Loucy (cell line): Measurements from ENCODE around the gene UPK3BL1.
"Not testable (repeated sequence)": the region's sequence is repeated elsewhere in the genome, so short reads cannot be mapped to it uniquely, and the experiment has no call there.

ENCODE experiments used
- H2AFZ ChIP-seq: fragments of 200-600 bp; sonication (generic); 2 replicates; pipeline ENCODE4 v1.6.0; 2016; ENCODE audit warnings: antibody characterized with exemption, mild to moderate bottlenecking, low read length, moderate library complexity
- H3F3A ChIP-seq: fragments of 200-600 bp; 2 replicates; pipeline ENCODE4 v1.6.0; 2016; ENCODE audit warnings: antibody characterized with exemption, low read depth, mild to moderate bottlenecking
- H3K27me3 ChIP-seq: fragments of 200-600 bp; sonication (generic); 2 replicates; pipeline ENCODE4 v1.6.1; 2014; ENCODE audit warnings: low read length, mild to moderate bottlenecking; ENCODE audit not compliant: insufficient read depth, poor library complexity, severe bottlenecking
- H3K36me3 ChIP-seq: fragments of 200-600 bp; sonication (generic); 2 replicates; pipeline ENCODE4 v1.6.1; 2016; ENCODE audit warnings: low read length; ENCODE audit not compliant: insufficient read depth
- H3K4me1 ChIP-seq: fragments of 200-600 bp; sonication (generic); 2 replicates; pipeline ENCODE4 v1.5.1; 2014; ENCODE audit warnings: low read length, mild to moderate bottlenecking; ENCODE audit not compliant: insufficient read depth, poor library complexity, severe bottlenecking
- H3K4me2 ChIP-seq: fragments of 200-600 bp; sonication (generic); 2 replicates; pipeline ENCODE4 v1.6.0; 2014; ENCODE audit warnings: antibody characterized with exemption, low read length, low read depth, mild to moderate bottlenecking; ENCODE audit not compliant: poor library complexity, severe bottlenecking
- H3K4me3 ChIP-seq: fragments of 200-600 bp; sonication (generic); 2 replicates; pipeline ENCODE4 v1.5.1; 2014; ENCODE audit warnings: low read length, mild to moderate bottlenecking, mixed read lengths; ENCODE audit not compliant: poor library complexity, severe bottlenecking
- H3K79me2 ChIP-seq: fragments of 200-600 bp; sonication (generic); 2 replicates; pipeline ENCODE4 v1.6.1; 2014; ENCODE audit warnings: low read length; ENCODE audit not compliant: insufficient read depth
- H3K9ac ChIP-seq: fragments of 200-600 bp; sonication (generic); 2 replicates; pipeline ENCODE4 v1.6.0; 2014; ENCODE audit warnings: mild to moderate bottlenecking, low read depth, low read length, moderate library complexity; ENCODE audit not compliant: poor library complexity, severe bottlenecking
- H3K9me2 ChIP-seq: fragments of 200-600 bp; sonication (generic); replicated peaks from 2 replicates; pipeline ENCODE4 v1.6.1; 2016; ENCODE audit warnings: low read depth, low read length, mixed read lengths
- H3K9me3 ChIP-seq: fragments of 200-600 bp; sonication (generic); 2 replicates; pipeline ENCODE4 v1.6.1; 2014; ENCODE audit warnings: mild to moderate bottlenecking, antibody characterized with exemption, low read length, low read depth; ENCODE audit not compliant: insufficient read depth
- H4K20me1 ChIP-seq: fragments of 200-600 bp; sonication (generic); 2 replicates; pipeline ENCODE4 v1.6.0; 2014; ENCODE audit warnings: antibody characterized with exemption, low read length, mild to moderate bottlenecking; ENCODE audit not compliant: insufficient read depth, poor library complexity, severe bottlenecking

The UPK3BL1 gene

GRCh38 chr7:102642691-102643090 lies at the start of gene UPK3BL1:
UPK3BL1 (minus strand) TSS chr7:102642791; CDS start chr7:102642741, 50 bp downstream.
- H3K9me3 ChIP-seq, H3K9ac ChIP-seq, H3K79me2 ChIP-seq, H3K36me3 ChIP-seq, H3K4me1 ChIP-seq, H4K20me1 ChIP-seq, H3K4me3 ChIP-seq, H3K9me2 ChIP-seq, H3K4me2 ChIP-seq, H3F3A ChIP-seq, H3K27me3 ChIP-seq, H2AFZ ChIP-seq: not testable (repeated sequence)

- H3K4me1 ChIP-seq, H3K9me3 ChIP-seq, H3K36me3 ChIP-seq, H3K4me2 ChIP-seq, H3F3A ChIP-seq, H3K4me3 ChIP-seq, H4K20me1 ChIP-seq, H2AFZ ChIP-seq, H3K9ac ChIP-seq, H3K79me2 ChIP-seq, H3K27me3 ChIP-seq, H3K9me2 ChIP-seq: not testable (repeated sequence)
These were observed 48.0 kb upstream of the UPK3BL1 start for GRCh38 chr7:102690602-102691001.

GRCh38 chr7:102689436-102690282 lies 47.1 kb upstream of the UPK3BL1 start:
- not testable (repeated sequence) for H3K79me2 ChIP-seq, H4K20me1 ChIP-seq, H3K4me2 ChIP-seq, H3K9me2 ChIP-seq, H3F3A ChIP-seq, H3K36me3 ChIP-seq, H3K9ac ChIP-seq, H3K4me1 ChIP-seq, H2AFZ ChIP-seq, H3K9me3 ChIP-seq, H3K27me3 ChIP-seq
- H3K4me3 ChIP-seq = peak overlapping the region; percentile 43

DNA sequence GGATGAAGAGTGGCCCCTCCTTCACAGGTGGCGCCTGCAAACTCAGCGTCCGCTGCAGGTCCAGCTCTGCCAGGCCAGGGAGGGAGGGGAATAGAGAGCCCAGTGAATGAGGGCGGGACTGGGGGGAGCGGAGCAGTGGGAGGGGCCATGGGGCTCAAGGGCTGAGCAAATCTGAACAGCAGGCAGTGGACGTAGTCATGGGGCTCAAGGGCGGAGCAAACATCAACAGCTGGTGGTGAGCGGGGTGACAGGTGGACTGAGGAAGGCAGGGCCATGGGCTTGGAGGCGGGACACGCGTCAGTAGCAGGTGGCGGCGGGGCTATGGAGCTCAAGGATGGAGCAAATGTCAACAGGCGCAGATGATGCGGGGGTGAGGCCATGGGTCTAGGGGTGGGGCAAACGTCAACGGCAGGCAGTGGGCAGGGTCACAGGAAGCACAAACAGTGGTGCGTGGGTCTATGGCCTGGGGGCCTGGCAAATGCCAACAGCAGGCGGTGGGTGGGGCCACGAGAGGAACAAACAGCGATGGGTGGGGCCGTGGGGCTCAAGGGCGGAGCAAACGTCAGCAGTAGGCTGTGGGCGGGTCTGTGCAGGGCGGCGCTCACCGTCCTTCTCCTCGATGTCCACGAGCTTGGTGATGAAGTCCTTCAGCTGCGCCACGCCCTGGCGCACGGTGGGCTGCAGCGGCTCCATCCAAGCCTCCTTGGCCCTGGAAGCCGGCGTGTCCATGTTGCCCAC lies 45.9 kb upstream of the UPK3BL1 start:
- H3K9me3 ChIP-seq, H2AFZ ChIP-seq, H3K4me2 ChIP-seq, H3K27me3 ChIP-seq, H3K36me3 ChIP-seq, H3K4me3 ChIP-seq, H4K20me1 ChIP-seq, H3K9me2 ChIP-seq, H3K4me1 ChIP-seq, H3K79me2 ChIP-seq, H3F3A ChIP-seq, H3K9ac ChIP-seq: not testable (repeated sequence)

DNA sequence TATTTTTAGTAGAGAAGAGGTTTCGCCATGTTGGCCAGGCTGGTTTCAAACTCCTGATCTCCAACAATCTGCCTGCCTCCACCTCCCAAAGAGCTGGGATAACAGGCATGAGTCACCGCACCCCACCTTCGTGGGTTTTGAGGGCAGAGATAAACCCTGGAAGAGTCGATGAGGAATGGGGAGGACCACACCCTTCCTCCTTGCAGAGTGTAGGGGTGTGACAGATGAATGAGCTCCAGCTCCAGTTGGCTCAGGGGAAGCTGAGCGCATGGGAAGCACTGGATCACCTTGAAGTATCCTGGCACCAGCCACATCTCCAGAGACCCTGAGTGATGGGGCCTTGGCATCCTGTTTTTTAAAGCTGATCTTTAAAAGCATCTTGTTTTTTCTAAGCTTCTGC lies 40.0 kb upstream of the UPK3BL1 start:
- H3K9ac ChIP-seq, H3K4me3 ChIP-seq, H2AFZ ChIP-seq, H3K4me2 ChIP-seq, H3K4me1 ChIP-seq, H3K27me3 ChIP-seq, H3K9me2 ChIP-seq, H3K36me3 ChIP-seq, H3F3A ChIP-seq, H4K20me1 ChIP-seq, H3K9me3 ChIP-seq, H3K79me2 ChIP-seq: not testable (repeated sequence)

DNA sequence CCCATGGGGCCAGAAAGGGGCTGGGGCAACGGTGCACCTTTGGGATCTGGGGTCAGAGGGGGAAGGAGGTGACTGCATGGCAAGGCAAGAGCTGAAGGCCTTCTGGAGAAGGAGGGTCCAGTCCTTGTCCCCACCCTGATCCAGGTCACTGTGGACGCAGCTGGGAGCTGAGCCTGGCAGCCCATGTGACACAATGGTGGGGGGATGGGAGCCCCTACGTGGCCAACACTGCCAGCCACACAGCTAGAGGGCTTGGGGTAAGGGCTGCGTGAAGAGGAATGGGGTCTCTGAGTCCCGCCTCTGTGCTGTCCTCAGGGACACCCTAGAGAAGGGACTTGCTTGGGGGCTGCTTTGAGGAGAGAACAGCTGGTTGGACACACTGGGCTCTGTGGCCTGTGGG lies 38.2 kb upstream of the UPK3BL1 start:
- H4K20me1 ChIP-seq, H3K9ac ChIP-seq, H3K36me3 ChIP-seq, H3K27me3 ChIP-seq, H3K79me2 ChIP-seq, H3K9me2 ChIP-seq, H3K4me2 ChIP-seq, H3K4me3 ChIP-seq, H2AFZ ChIP-seq, H3K9me3 ChIP-seq, H3K4me1 ChIP-seq, H3F3A ChIP-seq: not testable (repeated sequence)

- H2AFZ ChIP-seq, H3K9me3 ChIP-seq, H4K20me1 ChIP-seq, H3K4me2 ChIP-seq, H3K4me3 ChIP-seq, H3K9ac ChIP-seq, H3K36me3 ChIP-seq, H3K79me2 ChIP-seq, H3K4me1 ChIP-seq, H3F3A ChIP-seq, H3K9me2 ChIP-seq, H3K27me3 ChIP-seq: not testable (repeated sequence)
These were observed 33.0 kb upstream of the UPK3BL1 start for GRCh38 chr7:102675545-102675944.
